ENCODE results near the gene GNB2. TPM values are rescaled to one million over a fixed set of nuclear protein-coding genes. Genes with fewer than 3 reads are reported as not detected.

Gene GNB2
- polyA plus RNA-seq = 62.7 TPM

DNA sequence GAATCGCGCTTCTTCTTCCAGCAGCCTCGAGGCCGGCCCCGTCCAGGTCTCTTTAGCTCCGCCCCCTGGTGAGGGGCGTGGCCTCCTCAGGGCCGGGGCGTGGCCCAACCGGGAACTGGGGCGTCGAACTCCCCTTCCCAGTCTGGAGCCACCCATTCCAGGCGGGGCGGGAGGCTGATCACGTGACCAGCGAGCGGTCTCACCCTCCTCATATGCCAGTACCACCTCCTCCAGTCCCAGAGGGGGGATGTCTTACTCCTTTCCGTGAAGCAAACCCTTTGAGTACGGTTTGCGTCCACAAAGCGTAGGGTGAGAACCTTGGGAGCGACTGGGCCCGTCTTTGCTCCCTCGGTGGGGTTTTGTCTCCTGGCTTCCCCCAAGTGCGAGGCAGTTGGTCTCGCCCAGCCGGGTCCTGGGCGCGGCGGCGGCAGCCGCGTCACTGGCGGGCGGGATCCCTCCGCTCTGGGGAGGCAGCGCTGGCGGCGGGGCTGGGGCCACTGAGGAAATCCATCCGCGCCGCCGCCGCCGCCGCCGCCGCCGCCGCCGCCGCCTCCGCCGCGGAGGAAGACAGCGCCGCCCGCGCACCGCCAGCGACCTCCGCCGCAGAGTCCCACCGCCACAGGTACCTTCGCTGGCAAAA is at the start of gene GNB2:
TSS of gene GNB2 (plus strand) at position 439 of the 640 bp plus-strand sequence. CDS start 2,526 bp downstream, outside the sequence.
- peak within 1 kb of the TSS; percentile 91 to 99 (median 97) for H3K4me3 Mint-ChIP-seq
- H3K4me1 Mint-ChIP-seq = peaks cover 2 to 6% (median 5%) of the 10 kb centered on the region in 3 donors
- H3K9me3 Mint-ChIP-seq = no peaks in the 10 kb centered on the region
- no peaks in the 10 kb centered on the region for H3K27me3 Mint-ChIP-seq
- peak within 1 kb of the TSS; percentile 92 to 98 (median 97) for H3K27ac Mint-ChIP-seq
- no peaks in the 10 kb centered on the region for H3K36me3 Mint-ChIP-seq

GRCh38 chr7:100623951-100624824 is 49.4 kb upstream of the GNB2 start:
- Mint-ChIP-seq H3K27me3 (no peaks in the 10 kb centered on the region), H3K4me1 (peaks cover 0 to 3% (median 2%) of the 10 kb centered on the region in 3 donors), H3K4me3 (peak overlapping the region in 2 of 4 donors; percentile 18 to 29), H3K36me3 (peaks cover 7% of the 10 kb centered on the region), H3K27ac (no peak overlapping the region), H3K9me3 (no peaks in the 10 kb centered on the region)

GRCh38 chr7:100626055-100626454 is 47.5 kb upstream of the GNB2 start:
- H3K27ac Mint-ChIP-seq = no peak overlapping the region
- no peaks in the 10 kb centered on the region for H3K9me3 Mint-ChIP-seq

DNA sequence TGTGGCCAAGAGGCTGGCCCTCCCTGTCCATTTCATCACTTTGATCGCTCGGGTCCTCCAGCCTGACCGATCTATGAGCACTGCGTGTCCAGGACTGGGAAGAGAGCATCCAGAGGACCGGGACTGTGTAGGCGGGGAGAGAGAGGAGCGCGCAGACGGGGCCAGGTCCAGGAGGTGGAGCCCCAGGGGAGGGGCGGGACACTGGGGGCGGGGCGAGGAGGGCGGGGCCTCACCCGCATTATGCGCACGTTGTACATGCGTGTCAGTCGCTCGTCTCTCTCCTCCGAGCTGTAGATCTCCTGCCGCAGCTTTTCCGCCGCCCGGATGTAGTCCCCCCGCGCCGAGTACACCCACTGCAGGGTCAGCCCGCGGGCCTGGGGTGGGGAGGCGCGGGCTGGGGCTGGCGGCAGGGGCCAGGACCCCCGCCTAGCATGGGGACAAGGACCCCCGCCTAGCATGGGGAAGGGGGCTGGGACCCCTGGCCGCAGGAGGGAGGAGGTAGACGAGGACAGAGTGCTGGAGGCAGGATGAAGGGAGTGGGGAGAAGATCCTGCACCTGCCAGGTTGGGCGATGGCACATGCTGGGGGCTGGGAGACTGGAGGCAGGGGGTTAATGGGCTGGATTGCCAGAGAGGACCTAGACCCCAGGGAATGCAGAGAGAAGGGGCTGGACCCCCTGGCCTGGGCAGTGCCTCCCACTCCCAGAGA is 46.9 kb upstream of the GNB2 start:
- Mint-ChIP-seq H3K27ac (no peak overlapping the region), H3K4me3 (peak overlapping the region; percentile 58 to 79 (median 68)), H3K4me1 (peaks cover 3 to 6% (median 4%) of the 10 kb centered on the region in 3 donors), H3K9me3 (no peaks in the 10 kb centered on the region), H3K36me3 (peaks cover 2% of the 10 kb centered on the region), H3K27me3 (no peaks in the 10 kb centered on the region)

More at GRCh38 chr7:100626055-100626454, 47.5 kb upstream of the GNB2 start:
- Mint-ChIP-seq H3K27me3 (no peaks in the 10 kb centered on the region), H3K36me3 (peaks cover 7% of the 10 kb centered on the region), H3K4me1 (peaks cover 3 to 6% (median 4%) of the 10 kb centered on the region in 3 donors), H3K4me3 (peak overlapping the region in 3 of 4 donors; percentile 67 to 90 (median 69))

DNA sequence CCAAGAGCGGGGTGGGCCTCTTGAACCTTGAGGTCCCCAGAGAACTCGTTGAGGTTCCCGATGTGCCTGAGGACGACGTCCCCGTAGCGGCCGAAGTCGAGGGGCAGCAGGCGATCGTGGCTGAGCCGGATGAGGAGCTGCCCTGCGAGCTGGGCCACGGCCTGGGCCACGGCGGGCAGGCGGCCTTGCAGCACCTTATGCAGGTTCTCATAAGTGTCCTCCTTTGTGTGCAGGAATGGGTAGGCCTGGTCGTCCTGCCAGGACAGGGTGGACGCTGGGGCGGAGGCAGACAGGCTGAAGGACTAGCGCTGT is 46.3 kb upstream of the GNB2 start:
- H3K4me3 Mint-ChIP-seq = no peak overlapping the region
- H3K27ac Mint-ChIP-seq = no peak overlapping the region
- H3K9me3 Mint-ChIP-seq = no peaks in the 10 kb centered on the region
- H3K27me3 Mint-ChIP-seq = no peaks in the 10 kb centered on the region
- H3K36me3 Mint-ChIP-seq = peaks cover 1% of the 10 kb centered on the region
- H3K4me1 Mint-ChIP-seq = peaks cover 3 to 6% (median 4%) of the 10 kb centered on the region in 3 donors

GRCh38 chr7:100629117-100629716 is 44.3 kb upstream of the GNB2 start:
- Mint-ChIP-seq H3K4me1 (peaks cover 3 to 10% (median 9%) of the 10 kb centered on the region in 3 donors), H3K9me3 (no peaks in the 10 kb centered on the region), H3K27me3 (peaks cover 1% of the 10 kb centered on the region), H3K4me3 (peak overlapping the region in 1 of 4 donors; percentile 43), H3K36me3 (no peaks in the 10 kb centered on the region), H3K27ac (peak overlapping the region in 1 of 3 donors; percentile 60)

- H3K9me3 Mint-ChIP-seq = no peaks in the 10 kb centered on the region
- H3K27ac Mint-ChIP-seq = no peak overlapping the region
- peaks cover 3 to 10% (median 9%) of the 10 kb centered on the region in 3 donors for H3K4me1 Mint-ChIP-seq
- H3K36me3 Mint-ChIP-seq = no peaks in the 10 kb centered on the region
- H3K4me3 Mint-ChIP-seq = peak overlapping the region in 2 of 4 donors; percentile 20 to 74
- peaks cover 1% of the 10 kb centered on the region for H3K27me3 Mint-ChIP-seq
Measured at GRCh38 chr7:100630066-100630465, 43.5 kb upstream of the GNB2 start.

DNA sequence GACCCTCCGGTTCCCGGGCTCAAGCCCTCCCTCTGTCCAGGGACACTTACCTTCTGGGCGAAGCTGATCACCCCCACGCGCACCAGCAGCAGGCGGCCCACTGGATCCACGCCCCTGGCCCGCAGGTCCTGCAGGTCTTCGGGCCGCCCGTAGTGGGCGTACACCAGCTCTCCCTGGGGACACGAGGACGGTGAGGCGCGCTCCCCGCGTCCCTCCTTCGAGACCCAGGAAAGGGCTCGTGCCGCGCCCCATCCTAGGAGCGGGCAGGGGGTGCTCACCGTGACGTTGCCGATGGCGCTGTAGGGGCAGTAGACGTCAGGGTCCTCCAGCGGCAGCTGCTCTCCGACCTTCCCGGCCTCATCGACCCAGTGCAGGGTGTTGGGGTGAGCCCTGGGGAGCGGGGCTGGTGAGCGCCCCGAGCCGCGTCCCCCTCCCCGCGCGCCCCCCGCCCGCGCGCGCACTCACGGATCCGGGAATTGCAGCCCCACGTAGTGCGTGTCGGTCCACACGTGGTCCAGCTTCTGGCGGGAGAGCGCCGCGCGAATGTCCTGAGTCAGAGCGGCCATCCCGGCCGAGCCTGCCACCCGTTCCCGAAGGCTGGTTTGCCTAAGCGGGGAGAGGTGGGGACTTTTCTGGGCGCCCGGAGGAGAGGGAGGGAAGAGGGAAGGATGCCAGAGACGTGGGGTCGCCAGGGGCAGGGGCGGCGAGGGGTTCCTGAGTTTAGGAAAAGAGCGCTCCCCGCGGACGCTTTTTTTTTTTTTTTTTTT is 40.4 kb upstream of the GNB2 start:
- H3K9me3 Mint-ChIP-seq = no peaks in the 10 kb centered on the region
- H3K27ac Mint-ChIP-seq = peak overlapping the region; percentile 60 to 86 (median 69)
- peaks cover 0 to 9% (median 8%) of the 10 kb centered on the region in 3 donors for H3K4me1 Mint-ChIP-seq
- no peaks in the 10 kb centered on the region for H3K36me3 Mint-ChIP-seq
- H3K27me3 Mint-ChIP-seq = peaks cover 1% of the 10 kb centered on the region
- H3K4me3 Mint-ChIP-seq = peak overlapping the region; percentile 89 to 92 (median 91)

DNA sequence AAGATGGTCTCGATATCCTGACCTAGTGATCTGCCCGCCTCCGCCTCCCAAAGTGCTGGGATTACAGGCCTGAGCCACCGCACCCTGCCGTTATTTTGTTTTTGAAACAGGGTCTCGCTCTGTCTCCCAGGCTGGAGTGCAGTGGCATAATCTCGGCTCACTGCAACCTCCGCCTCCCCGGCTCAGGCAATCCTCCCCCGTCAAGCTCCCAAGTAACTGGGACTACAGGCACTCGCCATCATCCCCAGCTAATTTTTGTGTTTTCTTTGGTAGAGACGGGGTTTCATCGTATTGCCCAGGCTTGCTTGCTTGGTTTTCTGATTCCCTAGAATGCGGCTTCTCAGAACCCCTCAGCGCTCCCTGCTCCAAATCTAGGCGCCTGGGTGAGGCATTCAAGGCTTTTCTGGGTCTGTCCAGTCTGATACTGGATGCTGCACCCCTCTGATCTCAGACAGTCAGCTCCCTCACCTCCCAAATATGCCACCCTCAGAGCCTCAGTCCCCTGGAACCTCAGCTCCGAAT is 33.5 kb upstream of the GNB2 start:
- peaks cover under 1% of the 10 kb centered on the region for H3K27me3 Mint-ChIP-seq

DNA sequence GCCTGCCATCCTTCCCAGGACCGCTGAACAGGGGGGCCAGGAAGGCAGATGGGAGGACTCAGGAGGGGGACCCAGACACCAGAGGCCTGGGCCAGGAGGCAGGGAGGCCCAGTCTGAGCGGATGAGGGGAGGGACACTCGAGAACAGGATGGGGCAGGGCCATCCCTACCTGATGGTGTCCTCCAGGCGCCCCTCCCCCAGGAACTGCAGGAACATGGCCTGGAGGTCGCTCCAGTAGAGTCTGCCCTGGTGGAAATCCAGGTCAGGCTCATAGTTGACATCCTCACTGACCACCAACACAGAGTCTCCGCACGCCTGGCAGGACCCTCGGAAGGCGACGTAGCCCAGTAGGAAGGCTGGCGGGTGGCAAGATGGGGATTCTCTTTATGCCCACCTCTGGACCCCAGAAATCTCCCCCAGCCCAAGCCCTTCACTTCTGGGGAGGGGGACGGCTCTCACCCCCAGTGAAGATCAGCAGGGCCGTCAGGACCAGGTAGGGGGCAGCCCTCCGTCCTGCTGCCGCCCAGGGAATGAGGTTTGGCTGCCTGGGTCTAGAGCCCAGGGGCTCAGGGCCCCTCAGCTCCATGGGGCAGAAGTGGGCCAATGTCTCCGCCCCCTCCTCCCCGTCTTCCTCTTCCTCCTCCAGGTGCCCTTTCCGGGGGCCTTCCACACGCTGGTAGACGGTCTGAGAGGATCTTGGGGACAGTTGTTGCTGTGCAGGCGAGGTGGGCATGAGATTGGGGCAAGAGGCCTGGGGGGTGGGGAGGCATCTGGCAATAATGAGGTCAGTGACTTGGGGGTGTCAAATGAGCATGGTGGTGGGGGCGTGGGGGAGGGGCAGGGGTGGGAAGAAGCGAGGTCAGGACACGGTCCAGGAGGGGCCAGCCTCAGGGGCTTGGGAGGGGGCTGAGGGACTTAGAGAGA is 32.8 kb upstream of the GNB2 start:
- Mint-ChIP-seq H3K4me1 (peaks cover 8 to 11% (median 9%) of the 10 kb centered on the region in 3 donors), H3K9me3 (no peaks in the 10 kb centered on the region), H3K4me3 (no peak overlapping the region), H3K36me3 (peaks cover 3% of the 10 kb centered on the region), H3K27ac (no peak overlapping the region), H3K27me3 (peaks cover 3% of the 10 kb centered on the region)

More for the DNA sequence above, 33.5 kb upstream of the GNB2 start:
- no peak overlapping the region for H3K27ac Mint-ChIP-seq
- no peaks in the 10 kb centered on the region for H3K9me3 Mint-ChIP-seq
- peaks cover 8 to 9% (median 9%) of the 10 kb centered on the region in 3 donors for H3K4me1 Mint-ChIP-seq
- H3K36me3 Mint-ChIP-seq = peaks cover 3% of the 10 kb centered on the region
- no peak overlapping the region for H3K4me3 Mint-ChIP-seq

DNA sequence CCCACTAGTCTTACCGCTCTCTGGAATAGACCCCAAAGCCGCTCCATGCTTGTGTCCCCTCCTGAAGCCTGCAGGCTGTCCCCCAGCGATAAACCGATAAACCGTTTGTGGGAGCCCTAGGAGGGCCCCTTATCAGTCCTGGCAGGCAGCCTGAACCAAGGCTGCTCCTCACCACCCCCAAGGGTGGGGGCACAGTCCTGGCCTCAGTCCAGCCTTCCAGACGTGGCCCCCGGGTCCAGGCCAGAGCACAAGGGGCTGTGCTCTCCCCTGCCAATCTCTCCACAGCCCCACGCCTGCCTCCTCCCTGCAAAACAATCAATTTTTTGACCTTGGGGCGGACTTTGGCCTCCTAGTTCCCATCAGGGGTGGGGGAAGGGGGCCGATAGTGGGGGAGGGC is 32.1 kb upstream of the GNB2 start, which contains the start of gene TFR2:
TSS of gene TFR2 (minus strand) at position 90 of the 397 bp plus-strand sequence. CDS start at position 47, 43 bp downstream.
- H3K27ac Mint-ChIP-seq = peak within 1 kb of the TSS in 1 of 3 donors; percentile 18

GRCh38 chr7:100641860-100642533 is 31.5 kb upstream of the GNB2 start:
- H3K27ac Mint-ChIP-seq = peak overlapping the region in 1 of 3 donors; percentile 18
- H3K9me3 Mint-ChIP-seq = no peaks in the 10 kb centered on the region
- H3K4me1 Mint-ChIP-seq = peaks cover 8 to 11% (median 9%) of the 10 kb centered on the region in 3 donors
- peaks cover 11% of the 10 kb centered on the region for H3K27me3 Mint-ChIP-seq
- peaks cover 3% of the 10 kb centered on the region for H3K36me3 Mint-ChIP-seq
- peak overlapping the region; percentile 25 to 90 (median 57) for H3K4me3 Mint-ChIP-seq

More for the DNA sequence above, 32.1 kb upstream of the GNB2 start, which contains the start of gene TFR2:
- H3K9me3 Mint-ChIP-seq = no peaks in the 10 kb centered on the region
- peaks cover 8 to 11% (median 9%) of the 10 kb centered on the region in 3 donors for H3K4me1 Mint-ChIP-seq
- peaks cover 3% of the 10 kb centered on the region for H3K36me3 Mint-ChIP-seq
- H3K27me3 Mint-ChIP-seq = peaks cover 8% of the 10 kb centered on the region
- H3K4me3 Mint-ChIP-seq = peak within 1 kb of the TSS; percentile 25 to 90 (median 57)

All from IgD-negative memory B cell (primary cell).